HepG2 (cell line): Measurements from ENCODE around the gene RNFT2.

Experiments used
- ESRRA ChIP-seq: sonication (generic); formaldehyde crosslinking; IDR thresholded peaks from 2 replicates; pipeline ENCODE4 v1.5.1; 2020; ENCODE audit warnings: mild to moderate bottlenecking, low read depth, missing genetic modification reagents
- EZH2 ChIP-seq: conservative IDR thresholded peaks from 2 replicates; pipeline ENCODE4 v1.6.1; 2012; ENCODE audit warnings: mild to moderate bottlenecking, low read depth, low read length, moderate library complexity
- HDAC6 ChIP-seq: fragments of 200-600 bp; sonication (generic); IDR thresholded peaks from 2 replicates; pipeline ENCODE4 v1.7.0; 2017; ENCODE audit warnings: mild to moderate bottlenecking, antibody characterized with exemption, low read length, low read depth
- TF ChIP-seq, protein P1 (sequence below): sonication (generic); formaldehyde crosslinking; IDR thresholded peaks from 2 replicates; pipeline ENCODE4 v1.5.0; 2020; ENCODE audit warnings: mild to moderate bottlenecking, missing genetic modification reagents, moderate library complexity

- TF ChIP-seq HDAC6, result no peak
- TF ChIP-seq ESRRA (CRISPR knock-in tag), result no peak
- TF ChIP-seq, protein P1, sequence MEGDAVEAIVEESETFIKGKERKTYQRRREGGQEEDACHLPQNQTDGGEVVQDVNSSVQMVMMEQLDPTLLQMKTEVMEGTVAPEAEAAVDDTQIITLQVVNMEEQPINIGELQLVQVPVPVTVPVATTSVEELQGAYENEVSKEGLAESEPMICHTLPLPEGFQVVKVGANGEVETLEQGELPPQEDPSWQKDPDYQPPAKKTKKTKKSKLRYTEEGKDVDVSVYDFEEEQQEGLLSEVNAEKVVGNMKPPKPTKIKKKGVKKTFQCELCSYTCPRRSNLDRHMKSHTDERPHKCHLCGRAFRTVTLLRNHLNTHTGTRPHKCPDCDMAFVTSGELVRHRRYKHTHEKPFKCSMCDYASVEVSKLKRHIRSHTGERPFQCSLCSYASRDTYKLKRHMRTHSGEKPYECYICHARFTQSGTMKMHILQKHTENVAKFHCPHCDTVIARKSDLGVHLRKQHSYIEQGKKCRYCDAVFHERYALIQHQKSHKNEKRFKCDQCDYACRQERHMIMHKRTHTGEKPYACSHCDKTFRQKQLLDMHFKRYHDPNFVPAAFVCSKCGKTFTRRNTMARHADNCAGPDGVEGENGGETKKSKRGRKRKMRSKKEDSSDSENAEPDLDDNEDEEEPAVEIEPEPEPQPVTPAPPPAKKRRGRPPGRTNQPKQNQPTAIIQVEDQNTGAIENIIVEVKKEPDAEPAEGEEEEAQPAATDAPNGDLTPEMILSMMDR, result no peak
- no peak for TF ChIP-seq EZH2
These were observed 118.6 kb downstream of the RNFT2 start for GRCh38 chr12:116856729-116857128.
